Mesothelial cell of epicardium (in vitro differentiated cells): Measurements from ENCODE around the gene CEP192. TPM values are rescaled to one million over a fixed set of nuclear protein-coding genes. Genes with fewer than 3 reads are reported as not detected.

Experiments
- DNase-seq, 2 experiments: peaks; one replicate each; pipeline ENCODE4 v3.0.0; 2021; ENCODE audit warnings: low spot score in 2 of 2; ENCODE audit not compliant: unreplicated experiment in 2 of 2
- H3K27ac Mint-ChIP-seq: 2 replicates; pipeline ENCODE4 v1.8.0; 2021; ENCODE audit warnings: mixed read lengths
- H3K27me3 Mint-ChIP-seq: 2 replicates; pipeline ENCODE4 v1.8.0; 2021; ENCODE audit warnings: low read depth, mixed read lengths
- H3K36me3 Mint-ChIP-seq: 2 replicates; pipeline ENCODE4 v1.8.0; 2021; ENCODE audit warnings: mixed read lengths
- H3K4me1 Mint-ChIP-seq: 2 replicates; pipeline ENCODE4 v1.8.0; 2021; ENCODE audit warnings: mixed read lengths
- H3K4me3 Mint-ChIP-seq: 2 replicates; pipeline ENCODE4 v1.8.0; 2021; ENCODE audit warnings: mild to moderate bottlenecking, moderate library complexity, mixed read lengths
- H3K9me3 Mint-ChIP-seq: 2 replicates; pipeline ENCODE4 v1.8.0; 2021; ENCODE audit warnings: mixed read lengths
- total RNA-seq: library from RNA; stranded (reverse); gene quantifications from 3 replicates; pipeline ENCODE4 v1.2.1, GENCODE V29; 2021
- TF ChIP-seq, protein P1 (sequence below): fragments of 200-600 bp; sonication (generic); IDR thresholded peaks from one replicate; pipeline ENCODE4 v1.5.0; 2021; ENCODE audit warnings: antibody characterized with exemption; ENCODE audit not compliant: unreplicated experiment

Gene CEP192
- total RNA-seq, 1 donor from 2014 or later, result 34.6 TPM

GRCh38 chr18:13131283-13131682, 140.1 kb downstream of the CEP192 start:
- H3K4me1 Mint-ChIP-seq, result no peaks in the 10 kb centered on the region
- H3K27me3 Mint-ChIP-seq, result peaks cover 28% of the 10 kb centered on the region
- H3K27ac Mint-ChIP-seq, result no peak overlapping the region
- H3K9me3 Mint-ChIP-seq, result no peaks in the 10 kb centered on the region
- TF ChIP-seq, protein P1, sequence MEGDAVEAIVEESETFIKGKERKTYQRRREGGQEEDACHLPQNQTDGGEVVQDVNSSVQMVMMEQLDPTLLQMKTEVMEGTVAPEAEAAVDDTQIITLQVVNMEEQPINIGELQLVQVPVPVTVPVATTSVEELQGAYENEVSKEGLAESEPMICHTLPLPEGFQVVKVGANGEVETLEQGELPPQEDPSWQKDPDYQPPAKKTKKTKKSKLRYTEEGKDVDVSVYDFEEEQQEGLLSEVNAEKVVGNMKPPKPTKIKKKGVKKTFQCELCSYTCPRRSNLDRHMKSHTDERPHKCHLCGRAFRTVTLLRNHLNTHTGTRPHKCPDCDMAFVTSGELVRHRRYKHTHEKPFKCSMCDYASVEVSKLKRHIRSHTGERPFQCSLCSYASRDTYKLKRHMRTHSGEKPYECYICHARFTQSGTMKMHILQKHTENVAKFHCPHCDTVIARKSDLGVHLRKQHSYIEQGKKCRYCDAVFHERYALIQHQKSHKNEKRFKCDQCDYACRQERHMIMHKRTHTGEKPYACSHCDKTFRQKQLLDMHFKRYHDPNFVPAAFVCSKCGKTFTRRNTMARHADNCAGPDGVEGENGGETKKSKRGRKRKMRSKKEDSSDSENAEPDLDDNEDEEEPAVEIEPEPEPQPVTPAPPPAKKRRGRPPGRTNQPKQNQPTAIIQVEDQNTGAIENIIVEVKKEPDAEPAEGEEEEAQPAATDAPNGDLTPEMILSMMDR, result no peak
- no peak for DNase-seq
- H3K4me3 Mint-ChIP-seq, result no peak overlapping the region
- H3K36me3 Mint-ChIP-seq, result peaks cover 7% of the 10 kb centered on the region

GRCh38 chr18:13134551-13135401, 143.6 kb downstream of the CEP192 start:
- peaks cover 56% of the 10 kb centered on the region for H3K27me3 Mint-ChIP-seq
- H3K27ac Mint-ChIP-seq, result no peak overlapping the region
- peaks cover 3% of the 10 kb centered on the region for H3K36me3 Mint-ChIP-seq
- no peaks in the 10 kb centered on the region for H3K9me3 Mint-ChIP-seq
- H3K4me1 Mint-ChIP-seq, result peaks cover 3% of the 10 kb centered on the region
- TF ChIP-seq, protein P1, result no peak
- H3K4me3 Mint-ChIP-seq, result no peak overlapping the region
- no peak for DNase-seq

DNA sequence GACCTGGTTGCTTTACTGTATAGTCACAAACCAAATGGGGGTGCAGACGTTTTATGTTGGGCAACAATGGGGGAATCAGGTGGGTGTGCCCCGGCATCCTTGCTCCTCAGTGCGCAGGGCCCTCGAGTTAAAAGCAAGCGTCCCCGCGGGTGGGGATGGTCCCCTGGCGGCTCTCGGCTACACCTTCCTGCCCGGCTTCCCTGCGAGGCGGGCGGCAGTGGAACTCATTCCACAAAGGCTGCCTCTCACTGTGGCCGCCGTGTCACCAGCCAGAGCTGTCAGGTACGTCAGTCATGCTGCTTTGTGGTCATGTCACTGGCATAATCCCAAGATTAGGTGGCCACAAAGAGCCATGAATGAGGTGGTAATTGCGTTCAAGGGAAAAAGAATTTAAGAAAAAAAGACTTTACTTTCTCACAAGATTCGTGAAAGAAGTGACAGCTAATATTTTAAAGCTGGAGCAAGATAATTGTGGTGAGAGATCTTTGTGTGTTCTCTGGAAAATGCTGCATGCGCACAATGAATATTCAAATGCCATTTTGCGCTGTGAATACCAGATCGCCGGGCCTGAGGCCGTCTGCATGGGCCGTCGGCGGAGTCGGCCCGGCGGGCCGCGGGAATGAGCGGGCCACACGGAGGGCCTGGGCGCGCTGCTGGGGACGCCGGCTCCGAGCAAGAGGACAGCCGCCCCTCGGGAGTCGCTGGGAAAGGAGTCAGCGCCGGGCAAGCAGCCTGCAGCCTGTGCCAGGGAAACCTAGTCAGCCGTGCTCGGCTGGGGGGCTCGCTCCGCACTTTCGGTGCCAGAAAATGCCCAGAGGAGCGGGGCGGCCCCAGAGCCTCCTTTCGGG, 145.1 kb downstream of the CEP192 start:
- DNase-seq, result no peak
- Mint-ChIP-seq H3K9me3 (no peaks in the 10 kb centered on the region), H3K4me1 (peaks cover 3% of the 10 kb centered on the region), H3K4me3 (peak overlapping the region; percentile 73), H3K27me3 (peaks cover 61% of the 10 kb centered on the region), H3K27ac (no peak overlapping the region), H3K36me3 (no peaks in the 10 kb centered on the region)
- TF ChIP-seq, protein P1, result no peak

- H3K27ac Mint-ChIP-seq, result no peak overlapping the region
- TF ChIP-seq, protein P1, result no peak
- H3K4me3 Mint-ChIP-seq, result peak overlapping the region; percentile 73
- peaks cover 61% of the 10 kb centered on the region for H3K27me3 Mint-ChIP-seq
- H3K4me1 Mint-ChIP-seq, result peaks cover 3% of the 10 kb centered on the region
- H3K9me3 Mint-ChIP-seq, result no peaks in the 10 kb centered on the region
- H3K36me3 Mint-ChIP-seq, result no peaks in the 10 kb centered on the region
- peak in 1 of 2 experiments; percentile 64 for DNase-seq
Observed at GRCh38 chr18:13136904-13137669, 145.9 kb downstream of the CEP192 start.

GRCh38 chr18:13137670-13138419, 146.7 kb downstream of the CEP192 start:
- Mint-ChIP-seq H3K27me3 (peaks cover 61% of the 10 kb centered on the region), H3K4me1 (peaks cover 3% of the 10 kb centered on the region), H3K4me3 (peak overlapping the region; percentile 73), H3K36me3 (no peaks in the 10 kb centered on the region), H3K27ac (no peak overlapping the region), H3K9me3 (no peaks in the 10 kb centered on the region)
- DNase-seq, result no peak
- TF ChIP-seq, protein P1, result no peak
